HCT116 (cell line): ENCODE results near the gene TFB2M. TPM values are rescaled to one million over a fixed set of nuclear protein-coding genes. Genes with fewer than 3 reads are reported as not detected.

Experiments used
- ATAC-seq: fragments of 200-7000 bp; cut with Tn5 transposase; 2 replicates; pipeline ENCODE4 v1.9.1; 2020; ENCODE audit warnings: mild to moderate bottlenecking, moderate library complexity
- BruUV-seq: library from RNA; stranded (reverse); fragments of 400-500 nt; replicated peaks from 2 replicates; lab custom pipeline; 2021; lab: Mats Ljungman, UMichigan
- CTCF ChIA-PET: fragments of 300-600 bp; sonication (Branson Sonifier 250); formaldehyde crosslinking; loops from one replicate; lab custom pipeline; 2021; ENCODE audit warnings: antibody characterized with exemption; lab: Charles Lee
- POLR2A ChIA-PET: fragments of 300-600, 350-600 bp; sonication (Branson Sonifier 250); formaldehyde crosslinking; loops from one replicate; lab custom pipeline; 2021; ENCODE audit warnings: antibody characterized with exemption; lab: Charles Lee
- RAD21 ChIA-PET, 2 experiments: fragments of 300-600 bp; sonication (Branson Sonifier 250); formaldehyde crosslinking; loops; one replicate each; lab custom pipeline; 2023; ENCODE audit warnings: low total read pairs in 2 of 2; ENCODE audit not compliant: uncharacterized antibody in 2 of 2, unreplicated experiment in 2 of 2, low non-redundant PET in 1 of 2; lab: Charles Lee
- DNase-seq: peaks from one replicate; pipeline ENCODE4 v3.0.0-alpha.2; 2010; ENCODE audit warnings: low read depth, low spot score
- H2AFZ ChIP-seq: fragments of 200-600 bp; shearing (Covaris generic), sonication (generic); 2 replicates; pipeline ENCODE4 v1.6.1; 2017; ENCODE audit warnings: low read depth, mixed run types, mixed read lengths, antibody characterized with exemption, low read length; ENCODE audit not compliant: poor library complexity, severe bottlenecking
- H3K27ac ChIP-seq: 2 replicates; pipeline ENCODE4 v1.5.1; 2012; ENCODE audit warnings: low read depth, low read length
- H3K27me3 ChIP-seq: fragments of 200-600 bp; sonication (generic); 2 replicates; pipeline ENCODE4 v1.6.1; 2016; ENCODE audit warnings: mixed run types, low read length, mixed read lengths; ENCODE audit not compliant: insufficient read depth
- H3K36me3 ChIP-seq, 2 experiments: fragments of 200-500 bp in 1 of 2; fragments of 200-600 bp in 1 of 2; sonication (Bioruptor generic) in 1 of 2; sonication (generic) in 1 of 2; 2 replicates each; pipeline versions ENCODE4 v1.5.1 to v1.6.1; 2014 to 2016; ENCODE audit warnings: low read length in 2 of 2, inconsistent platforms in 1 of 2, mixed read lengths in 1 of 2, mixed run types in 1 of 2; ENCODE audit not compliant: insufficient read depth in 2 of 2, control insufficient read depth in 1 of 2
- H3K4me1 ChIP-seq, 2 experiments: fragments of 200-600 bp in 1 of 2; sonication (generic) in 1 of 2; 2 replicates each; pipeline versions ENCODE4 v1.5.1 to v1.6.1; 2012 to 2017; ENCODE audit warnings: low read length in 2 of 2, inconsistent platforms in 1 of 2, mild to moderate bottlenecking in 1 of 2, mixed read lengths in 1 of 2, mixed run types in 1 of 2, moderate library complexity in 1 of 2; ENCODE audit not compliant: insufficient read depth in 2 of 2, control insufficient read depth in 1 of 2
- H3K4me2 ChIP-seq: fragments of 200-600 bp; sonication (generic); 2 replicates; pipeline ENCODE4 v1.6.1; 2017; ENCODE audit warnings: mixed run types, low read length, mixed read lengths
- H3K4me3 ChIP-seq, 2 experiments: fragments of 200-600 bp in 1 of 2; sonication (generic) in 1 of 2; replicated peaks in 1 of 2; 2 replicates each; pipeline ENCODE4 v1.5.1; 2011 to 2016; ENCODE audit warnings: low read length in 2 of 2, control low read depth in 1 of 2, low read depth in 1 of 2, mild to moderate bottlenecking in 1 of 2, mixed read lengths in 1 of 2, mixed run types in 1 of 2
- H3K79me2 ChIP-seq: fragments of 200-600 bp; sonication (generic); 2 replicates; pipeline ENCODE4 v1.6.1; 2017; ENCODE audit warnings: mild to moderate bottlenecking, mixed run types, low read length, moderate library complexity, mixed read lengths; ENCODE audit not compliant: insufficient read depth
- H3K9ac ChIP-seq: fragments of 200-600 bp; sonication (generic); 2 replicates; pipeline ENCODE4 v1.6.1; 2016; ENCODE audit warnings: low read length, mixed read lengths
- H3K9me2 ChIP-seq: fragments of 200-600 bp; sonication (generic), shearing (Covaris generic); 2 replicates; pipeline ENCODE4 v1.6.1; 2017; ENCODE audit warnings: mixed run types, mild to moderate bottlenecking, moderate library complexity; ENCODE audit not compliant: insufficient read depth
- H3K9me3 ChIP-seq, 2 experiments: fragments of 200-500 bp in 1 of 2; fragments of 200-600 bp in 1 of 2; sonication (Bioruptor generic) in 1 of 2; sonication (generic) in 1 of 2; 2 replicates each; pipeline ENCODE4 v1.6.1; 2014 to 2017; ENCODE audit warnings: low read length in 2 of 2, mixed read lengths in 2 of 2, inconsistent platforms in 1 of 2, low read depth in 1 of 2, mild to moderate bottlenecking in 1 of 2, mixed run types in 1 of 2, moderate library complexity in 1 of 2; ENCODE audit not compliant: control insufficient read depth in 1 of 2, insufficient read depth in 1 of 2
- H4K20me1 ChIP-seq: fragments of 200-600 bp; sonication (generic), shearing (Covaris generic); 2 replicates; pipeline ENCODE4 v1.6.1; 2017; ENCODE audit warnings: mixed run types, mild to moderate bottlenecking, moderate library complexity; ENCODE audit not compliant: insufficient read depth
- CBX3 ChIP-seq: IDR thresholded peaks from 2 replicates; pipeline ENCODE4 v1.6.1; 2012; ENCODE audit warnings: low read depth
- EZH2phosphoT487 ChIP-seq: fragments of 200-600 bp; IDR thresholded peaks from 2 replicates; pipeline ENCODE4 v1.6.1; 2018; ENCODE audit warnings: antibody characterized with exemption, borderline replicate concordance
- POLR2A ChIP-seq: IDR thresholded peaks from 2 replicates; pipeline ENCODE4 v1.7.0; 2011; ENCODE audit warnings: borderline replicate concordance; ENCODE audit not compliant: insufficient read depth, insufficient read length; ENCODE audit errors: extremely low read depth
- RAD21 ChIP-seq: IDR thresholded peaks from 2 replicates; pipeline ENCODE4 v1.6.1; 2012; ENCODE audit warnings: low read depth, mild to moderate bottlenecking
- SRF ChIP-seq: IDR thresholded peaks from 2 replicates; pipeline ENCODE4 v1.6.1; 2012; ENCODE audit warnings: low read depth
- ZNF274 ChIP-seq: fragments of 200-500 bp; sonication (Bioruptor generic); IDR thresholded peaks from 2 replicates; pipeline ENCODE4 v1.6.1; 2014; ENCODE audit warnings: mild to moderate bottlenecking, low read depth, low read length, inconsistent platforms
- intact Hi-C: fragments of 100-400 bp; cut with micrococcal nuclease; formaldehyde crosslinking; loops from 2 replicates; pipeline ENCODE4 v1.10.0; 2022
- total RNA-seq: library from RNA; stranded (reverse); gene quantifications from one replicate; pipeline ENCODE4 v1.2.1, GENCODE V29; 2021; ENCODE audit not compliant: unreplicated experiment
- TF ChIP-seq, protein P1 (sequence below): IDR thresholded peaks from 2 replicates; pipeline ENCODE4 v1.6.1; 2012; ENCODE audit warnings: low read depth
- TF ChIP-seq, protein P2 (sequence below), 3 experiments: fragments of 200-600 bp in 1 of 3; sonication (generic) in 1 of 3; IDR thresholded peaks in 2 of 3; conservative IDR thresholded peaks in 1 of 3; 2 replicates each; pipeline ENCODE4 v1.5.1; 2012 to 2017; ENCODE audit warnings: low read depth in 2 of 3, low read length in 2 of 3, antibody characterized with exemption in 1 of 3, borderline replicate concordance in 1 of 3, control low read depth in 1 of 3, mild to moderate bottlenecking in 1 of 3, mixed read lengths in 1 of 3, mixed run types in 1 of 3, moderate library complexity in 1 of 3; ENCODE audit not compliant: insufficient read depth in 1 of 3
- TF ChIP-seq, protein P3 (sequence below): IDR thresholded peaks from 2 replicates; pipeline ENCODE4 v1.6.1; 2012

Gene TFB2M
- total RNA-seq, 1 experiment from 2014 or later = 24.4 TPM

DNA sequence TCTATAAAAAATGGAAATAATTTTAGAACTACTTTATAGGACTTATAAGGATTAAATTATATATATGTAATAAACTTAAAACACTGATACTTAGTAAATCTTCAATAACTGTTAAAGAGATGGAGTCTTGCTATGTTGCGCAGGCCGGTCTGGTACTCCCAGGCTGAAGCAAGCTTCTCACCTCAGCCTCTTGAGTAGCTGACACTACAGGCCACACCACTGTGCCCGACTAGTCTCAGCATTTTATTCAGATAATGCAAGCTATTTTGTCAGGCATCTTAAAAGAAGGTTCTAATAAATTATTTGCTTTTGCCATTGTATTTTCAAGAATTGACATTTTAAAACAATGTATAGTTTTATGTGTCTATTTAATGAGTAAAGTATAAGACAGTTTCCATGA lies 21.0 kb upstream of the TFB2M start (continued):
- TF ChIP-seq, protein P1, sequence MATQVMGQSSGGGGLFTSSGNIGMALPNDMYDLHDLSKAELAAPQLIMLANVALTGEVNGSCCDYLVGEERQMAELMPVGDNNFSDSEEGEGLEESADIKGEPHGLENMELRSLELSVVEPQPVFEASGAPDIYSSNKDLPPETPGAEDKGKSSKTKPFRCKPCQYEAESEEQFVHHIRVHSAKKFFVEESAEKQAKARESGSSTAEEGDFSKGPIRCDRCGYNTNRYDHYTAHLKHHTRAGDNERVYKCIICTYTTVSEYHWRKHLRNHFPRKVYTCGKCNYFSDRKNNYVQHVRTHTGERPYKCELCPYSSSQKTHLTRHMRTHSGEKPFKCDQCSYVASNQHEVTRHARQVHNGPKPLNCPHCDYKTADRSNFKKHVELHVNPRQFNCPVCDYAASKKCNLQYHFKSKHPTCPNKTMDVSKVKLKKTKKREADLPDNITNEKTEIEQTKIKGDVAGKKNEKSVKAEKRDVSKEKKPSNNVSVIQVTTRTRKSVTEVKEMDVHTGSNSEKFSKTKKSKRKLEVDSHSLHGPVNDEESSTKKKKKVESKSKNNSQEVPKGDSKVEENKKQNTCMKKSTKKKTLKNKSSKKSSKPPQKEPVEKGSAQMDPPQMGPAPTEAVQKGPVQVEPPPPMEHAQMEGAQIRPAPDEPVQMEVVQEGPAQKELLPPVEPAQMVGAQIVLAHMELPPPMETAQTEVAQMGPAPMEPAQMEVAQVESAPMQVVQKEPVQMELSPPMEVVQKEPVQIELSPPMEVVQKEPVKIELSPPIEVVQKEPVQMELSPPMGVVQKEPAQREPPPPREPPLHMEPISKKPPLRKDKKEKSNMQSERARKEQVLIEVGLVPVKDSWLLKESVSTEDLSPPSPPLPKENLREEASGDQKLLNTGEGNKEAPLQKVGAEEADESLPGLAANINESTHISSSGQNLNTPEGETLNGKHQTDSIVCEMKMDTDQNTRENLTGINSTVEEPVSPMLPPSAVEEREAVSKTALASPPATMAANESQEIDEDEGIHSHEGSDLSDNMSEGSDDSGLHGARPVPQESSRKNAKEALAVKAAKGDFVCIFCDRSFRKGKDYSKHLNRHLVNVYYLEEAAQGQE = no peak
- no peak for TF ChIP-seq ZNF274
- TF ChIP-seq, protein P2, sequence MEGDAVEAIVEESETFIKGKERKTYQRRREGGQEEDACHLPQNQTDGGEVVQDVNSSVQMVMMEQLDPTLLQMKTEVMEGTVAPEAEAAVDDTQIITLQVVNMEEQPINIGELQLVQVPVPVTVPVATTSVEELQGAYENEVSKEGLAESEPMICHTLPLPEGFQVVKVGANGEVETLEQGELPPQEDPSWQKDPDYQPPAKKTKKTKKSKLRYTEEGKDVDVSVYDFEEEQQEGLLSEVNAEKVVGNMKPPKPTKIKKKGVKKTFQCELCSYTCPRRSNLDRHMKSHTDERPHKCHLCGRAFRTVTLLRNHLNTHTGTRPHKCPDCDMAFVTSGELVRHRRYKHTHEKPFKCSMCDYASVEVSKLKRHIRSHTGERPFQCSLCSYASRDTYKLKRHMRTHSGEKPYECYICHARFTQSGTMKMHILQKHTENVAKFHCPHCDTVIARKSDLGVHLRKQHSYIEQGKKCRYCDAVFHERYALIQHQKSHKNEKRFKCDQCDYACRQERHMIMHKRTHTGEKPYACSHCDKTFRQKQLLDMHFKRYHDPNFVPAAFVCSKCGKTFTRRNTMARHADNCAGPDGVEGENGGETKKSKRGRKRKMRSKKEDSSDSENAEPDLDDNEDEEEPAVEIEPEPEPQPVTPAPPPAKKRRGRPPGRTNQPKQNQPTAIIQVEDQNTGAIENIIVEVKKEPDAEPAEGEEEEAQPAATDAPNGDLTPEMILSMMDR (IDR thresholded peaks at IDR 0.05 in 2 of 3, conservative IDR thresholded peaks at IDR 0.05 in 1 of 3; ENCODE audit: borderline replicate concordance in 1 of 3, insufficient read depth in 1 of 3, low read depth in 2 of 3, low read length in 2 of 3) = no peak
- TF ChIP-seq EZH2phosphoT487 = no peak

DNA sequence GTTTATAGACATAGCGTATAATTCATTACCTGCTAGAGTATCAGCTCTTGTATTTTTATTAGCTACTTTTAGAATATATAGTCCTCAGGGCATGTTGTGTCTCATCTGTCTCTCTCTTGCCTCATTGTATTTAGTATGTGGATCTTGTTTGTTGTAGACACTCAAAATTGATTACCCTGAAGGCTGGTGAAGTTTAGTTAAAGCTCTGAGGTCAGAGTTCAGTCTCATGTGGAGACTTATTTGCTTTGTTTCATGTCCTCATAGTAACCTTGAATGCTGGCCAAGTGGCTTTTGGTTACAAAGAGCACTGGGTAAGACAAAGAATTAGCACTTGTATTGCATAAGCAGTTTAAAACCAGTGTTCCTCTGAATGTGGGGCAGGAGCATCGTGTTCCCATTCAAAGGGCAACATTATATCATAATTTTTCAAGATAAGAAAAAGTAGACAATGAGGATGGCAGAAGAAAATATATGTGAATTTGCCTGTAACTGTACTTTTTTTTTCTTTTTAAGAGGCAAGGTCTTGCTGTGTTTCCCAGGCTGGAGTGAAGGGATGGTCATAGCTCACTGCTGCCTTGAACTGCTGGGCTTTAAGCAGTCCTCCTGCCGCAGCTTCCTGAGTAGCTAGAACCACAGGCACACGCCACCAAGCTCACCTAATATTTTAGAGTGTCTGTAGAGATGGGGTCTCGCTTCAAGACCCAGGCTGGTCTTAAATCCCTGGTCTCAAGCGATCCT lies 17.6 kb upstream of the TFB2M start:
- no peaks in the 10 kb centered on the region for H3K36me3 ChIP-seq
- no peak overlapping the region for H2AFZ ChIP-seq
- H3K4me2 ChIP-seq = no peak overlapping the region
- peaks cover 23% of the 10 kb centered on the region for H3K79me2 ChIP-seq
- intact Hi-C loops = no loop called here
- POLR2A ChIA-PET = no interaction called here
- no peak overlapping the region for H3K4me3 ChIP-seq
- no TSS peak for BruUV-seq
- H3K9me3 ChIP-seq = no peaks in the 10 kb centered on the region
- CTCF ChIA-PET = no interaction called here
- no peak overlapping the region for H3K27ac ChIP-seq
- RAD21 ChIA-PET = no interaction called here
- no peaks in the 10 kb centered on the region for H3K9me2 ChIP-seq
- H4K20me1 ChIP-seq = no peaks in the 10 kb centered on the region
- H3K9ac ChIP-seq = no peak overlapping the region
- DNase-seq (no peak), ATAC-seq (no peak)
- no peak for TF ChIP-seq CBX3
- no peak for TF ChIP-seq EZH2phosphoT487
- no peak for TF ChIP-seq POLR2A
- TF ChIP-seq, protein P3, sequence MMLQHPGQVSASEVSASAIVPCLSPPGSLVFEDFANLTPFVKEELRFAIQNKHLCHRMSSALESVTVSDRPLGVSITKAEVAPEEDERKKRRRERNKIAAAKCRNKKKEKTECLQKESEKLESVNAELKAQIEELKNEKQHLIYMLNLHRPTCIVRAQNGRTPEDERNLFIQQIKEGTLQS = no peak
- no peak for TF ChIP-seq SRF
- TF ChIP-seq RAD21 = no peak
- H3K27me3 ChIP-seq = no peaks in the 10 kb centered on the region
- H3K4me1 ChIP-seq = no peaks in the 10 kb centered on the region
